Left ventricle myocardium inferior (tissue), 1 donor: ENCODE data around the gene SIRPB1. TPM values are rescaled to one million over a fixed set of nuclear protein-coding genes. Genes with fewer than 3 reads are reported as not detected.
"Not testable (repeated sequence)": the region's sequence is repeated elsewhere in the genome, so short reads cannot be mapped to it uniquely, and the experiment has no call there.

Experiments
- DNase-seq: peaks from one replicate; pipeline ENCODE4 v3.0.0-alpha.2; 2020
- H3K27ac ChIP-seq: fragments of 200-600 bp; replicated peaks from 2 replicates; pipeline ENCODE4 v1.8.0; 2021
- H3K27me3 ChIP-seq: fragments of 200-600 bp; 2 replicates; pipeline ENCODE4 v1.8.0; 2021; ENCODE audit warnings: low read depth
- H3K36me3 ChIP-seq: fragments of 200-600 bp; 2 replicates; pipeline ENCODE4 v1.8.0; 2021
- H3K4me1 ChIP-seq: fragments of 200-600 bp; 2 replicates; pipeline ENCODE4 v1.8.0; 2021
- H3K4me3 ChIP-seq: fragments of 200-600 bp; 2 replicates; pipeline ENCODE4 v1.8.0; 2021; ENCODE audit warnings: mild to moderate bottlenecking, moderate library complexity
- H3K9me3 ChIP-seq: fragments of 200-600 bp; replicated peaks from 2 replicates; pipeline ENCODE4 v1.8.0; 2021
- intact Hi-C: fragments of 100-400 bp; cut with micrococcal nuclease; formaldehyde crosslinking; loops from one replicate; pipeline ENCODE4 v1.11.0; 2022
- total RNA-seq: library from RNA; stranded (reverse); fragmentation: NEBNext Ultra II Directional; extraction: Animal tissue kit (Norgen Biotek cat#: 25700); gene quantifications from one replicate; pipeline ENCODE4 v1.2.1, GENCODE V29; 2021
- TF ChIP-seq, protein P1 (sequence below): fragments of 200-600 bp; IDR thresholded peaks from 2 replicates; pipeline ENCODE4 v1.8.0; 2021; ENCODE audit warnings: antibody characterized with exemption, mild to moderate bottlenecking, borderline replicate concordance
- donor health status: DM: no; HTN: yes; CAD: no; lungs with severe emphysema.

Gene SIRPB1
- total RNA-seq, 1 donor from 2014 or later, result 0.27 TPM

GRCh38 chr20:1576641-1577040 lies 43.2 kb downstream of the SIRPB1 start:
- no peak for DNase-seq
- no peak overlapping the region for H3K4me3 ChIP-seq
- H3K27ac ChIP-seq, result no peak overlapping the region
- H3K36me3 ChIP-seq, result no peaks in the 10 kb centered on the region
- intact Hi-C loops, result no loop called here
- H3K27me3 ChIP-seq, result peaks cover 12% of the 10 kb centered on the region
- TF ChIP-seq, protein P1, sequence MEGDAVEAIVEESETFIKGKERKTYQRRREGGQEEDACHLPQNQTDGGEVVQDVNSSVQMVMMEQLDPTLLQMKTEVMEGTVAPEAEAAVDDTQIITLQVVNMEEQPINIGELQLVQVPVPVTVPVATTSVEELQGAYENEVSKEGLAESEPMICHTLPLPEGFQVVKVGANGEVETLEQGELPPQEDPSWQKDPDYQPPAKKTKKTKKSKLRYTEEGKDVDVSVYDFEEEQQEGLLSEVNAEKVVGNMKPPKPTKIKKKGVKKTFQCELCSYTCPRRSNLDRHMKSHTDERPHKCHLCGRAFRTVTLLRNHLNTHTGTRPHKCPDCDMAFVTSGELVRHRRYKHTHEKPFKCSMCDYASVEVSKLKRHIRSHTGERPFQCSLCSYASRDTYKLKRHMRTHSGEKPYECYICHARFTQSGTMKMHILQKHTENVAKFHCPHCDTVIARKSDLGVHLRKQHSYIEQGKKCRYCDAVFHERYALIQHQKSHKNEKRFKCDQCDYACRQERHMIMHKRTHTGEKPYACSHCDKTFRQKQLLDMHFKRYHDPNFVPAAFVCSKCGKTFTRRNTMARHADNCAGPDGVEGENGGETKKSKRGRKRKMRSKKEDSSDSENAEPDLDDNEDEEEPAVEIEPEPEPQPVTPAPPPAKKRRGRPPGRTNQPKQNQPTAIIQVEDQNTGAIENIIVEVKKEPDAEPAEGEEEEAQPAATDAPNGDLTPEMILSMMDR, result no peak
- H3K4me1 ChIP-seq, result no peaks in the 10 kb centered on the region
- no peaks in the 10 kb centered on the region for H3K9me3 ChIP-seq

DNA sequence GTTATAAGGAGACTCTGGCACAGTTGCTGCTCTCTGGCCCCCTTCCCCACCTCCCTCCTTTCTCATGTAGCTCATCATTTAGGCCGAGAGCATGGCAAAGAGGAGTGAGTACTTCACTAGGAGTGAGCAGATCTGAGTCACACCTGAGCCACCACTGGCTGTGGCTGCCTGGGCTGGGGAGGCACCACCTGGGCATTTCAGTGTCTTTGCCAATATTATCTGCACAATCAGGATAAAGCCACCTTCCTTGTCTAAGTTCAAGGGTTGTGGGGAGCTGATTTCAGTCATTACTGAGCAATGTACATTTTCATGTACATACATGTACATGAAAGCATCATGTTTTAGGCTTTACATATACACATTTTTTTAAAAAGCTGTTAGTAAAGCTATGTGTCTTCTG lies 43.8 kb downstream of the SIRPB1 start:
- DNase-seq, H3K4me3 ChIP-seq, intact Hi-C loops, H3K27ac ChIP-seq, H3K9me3 ChIP-seq, H3K36me3 ChIP-seq, H3K4me1 ChIP-seq: not testable (repeated sequence)
- H3K27me3 ChIP-seq, result peaks cover 12% of the 10 kb centered on the region

- intact Hi-C loops, H3K9me3 ChIP-seq, H3K36me3 ChIP-seq, H3K4me1 ChIP-seq, H3K27me3 ChIP-seq, DNase-seq, H3K27ac ChIP-seq, H3K4me3 ChIP-seq: not testable (repeated sequence)
These were observed 48.2 kb downstream of the SIRPB1 start for GRCh38 chr20:1571583-1571982.

Other genes starting within 250 kb of the SIRPB1 start
- gene FKBP1A, start 227.0 kb downstream of the SIRPB1 start, total RNA-seq, result 124 TPM
- gene NSFL1C, start 153.2 kb downstream of the SIRPB1 start, total RNA-seq, result 56.6 TPM
- 3.2 TPM for gene SIRPB2, start 128.6 kb downstream of the SIRPB1 start, total RNA-seq
- gene SIRPD, start 62.3 kb downstream of the SIRPB1 start, total RNA-seq, result not detected
- gene SIRPG, start 37.8 kb upstream of the SIRPB1 start, total RNA-seq, result not detected